GM19193 (cell line): ENCODE results near the gene TBCD.

Source experiments
- POLR2A ChIP-seq: IDR thresholded peaks from 4 replicates; pipeline ENCODE4 v1.6.1; 2011; ENCODE audit not compliant: insufficient read depth, insufficient read length; ENCODE audit errors: extremely low read depth

The TBCD gene

GRCh38 chr17:82979718-82980117, 227.9 kb downstream of the TBCD start:
- no peak for TF ChIP-seq POLR2A

- TF ChIP-seq POLR2A: no peak
These were observed 228.8 kb downstream of the TBCD start for GRCh38 chr17:82980632-82981031.

- TF ChIP-seq POLR2A: no peak
These were observed 229.4 kb downstream of the TBCD start for GRCh38 chr17:82981141-82981730.

- TF ChIP-seq POLR2A: no peak
These were observed 231.8 kb downstream of the TBCD start for GRCh38 chr17:82983510-82984248.

GRCh38 chr17:82984751-82985427, 233.0 kb downstream of the TBCD start:
- no peak for TF ChIP-seq POLR2A

GRCh38 chr17:82985428-82985805, 233.6 kb downstream of the TBCD start:
- TF ChIP-seq POLR2A: no peak

GRCh38 chr17:82985973-82986372, 234.1 kb downstream of the TBCD start:
- no peak for TF ChIP-seq POLR2A

GRCh38 chr17:82989881-82990280, 238.0 kb downstream of the TBCD start:
- TF ChIP-seq POLR2A: no peak

- TF ChIP-seq POLR2A: no peak
These were observed 241.1 kb downstream of the TBCD start for GRCh38 chr17:82993005-82993404.
